ENCODE results near the gene BPIFB4. TPM values are rescaled to one million over a fixed set of nuclear protein-coding genes. Genes with fewer than 3 reads are reported as not detected.
A peak's percentile ranks its signal among the peaks of the same experiment; 100 is the strongest.

Gene BPIFB4
- total RNA-seq, 1 donor from 2014 or later = not detected

DNA sequence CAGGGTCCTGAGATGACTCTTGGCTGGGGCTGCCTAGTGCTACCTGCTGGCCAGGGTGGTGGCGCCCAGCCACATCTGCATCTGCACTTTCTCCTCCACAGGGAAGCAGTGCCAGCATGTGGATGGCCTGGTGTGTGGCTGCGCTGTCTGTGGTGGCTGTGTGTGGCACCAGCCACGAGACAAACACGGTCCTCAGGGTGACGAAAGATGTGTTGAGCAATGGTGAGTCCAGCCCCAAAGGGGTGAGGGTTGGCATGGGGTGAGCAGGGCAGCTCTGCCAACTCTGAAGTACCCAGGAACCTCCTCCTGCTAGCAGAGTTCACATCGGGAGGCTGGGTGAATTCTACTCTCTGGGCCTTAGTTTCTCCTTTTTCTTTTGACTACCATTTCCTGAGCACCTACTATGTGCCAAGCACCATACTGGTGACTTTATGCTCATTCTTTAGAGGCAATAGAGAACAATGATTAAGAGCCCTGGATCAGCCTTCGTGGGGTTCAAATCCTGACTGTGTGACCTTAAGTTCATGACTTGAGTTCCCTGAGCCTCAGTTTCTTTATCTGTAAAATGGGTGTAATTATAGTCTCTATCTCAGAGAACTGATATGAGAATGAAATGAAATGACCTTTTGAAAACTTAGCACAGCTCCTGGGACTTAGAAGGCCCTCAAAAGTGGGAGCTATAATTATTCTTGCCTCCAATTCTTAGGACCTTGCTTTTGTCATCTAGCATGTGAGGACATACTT is 2.1 kb downstream of the BPIFB4 start:
- DNase-seq (no peak), ATAC-seq (peak; percentile 69)
- H3K27me3 ChIP-seq = no peaks in the 10 kb centered on the region
- no peak overlapping the region for H3K4me3 ChIP-seq
- TF ChIP-seq, protein P1, sequence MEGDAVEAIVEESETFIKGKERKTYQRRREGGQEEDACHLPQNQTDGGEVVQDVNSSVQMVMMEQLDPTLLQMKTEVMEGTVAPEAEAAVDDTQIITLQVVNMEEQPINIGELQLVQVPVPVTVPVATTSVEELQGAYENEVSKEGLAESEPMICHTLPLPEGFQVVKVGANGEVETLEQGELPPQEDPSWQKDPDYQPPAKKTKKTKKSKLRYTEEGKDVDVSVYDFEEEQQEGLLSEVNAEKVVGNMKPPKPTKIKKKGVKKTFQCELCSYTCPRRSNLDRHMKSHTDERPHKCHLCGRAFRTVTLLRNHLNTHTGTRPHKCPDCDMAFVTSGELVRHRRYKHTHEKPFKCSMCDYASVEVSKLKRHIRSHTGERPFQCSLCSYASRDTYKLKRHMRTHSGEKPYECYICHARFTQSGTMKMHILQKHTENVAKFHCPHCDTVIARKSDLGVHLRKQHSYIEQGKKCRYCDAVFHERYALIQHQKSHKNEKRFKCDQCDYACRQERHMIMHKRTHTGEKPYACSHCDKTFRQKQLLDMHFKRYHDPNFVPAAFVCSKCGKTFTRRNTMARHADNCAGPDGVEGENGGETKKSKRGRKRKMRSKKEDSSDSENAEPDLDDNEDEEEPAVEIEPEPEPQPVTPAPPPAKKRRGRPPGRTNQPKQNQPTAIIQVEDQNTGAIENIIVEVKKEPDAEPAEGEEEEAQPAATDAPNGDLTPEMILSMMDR (IDR thresholded peaks at IDR 0.05) = no peak
- intact Hi-C loops (cut with DNase I) = no loop called here
- no peaks in the 10 kb centered on the region for H3K9me3 ChIP-seq
- no peaks in the 10 kb centered on the region for H3K36me3 ChIP-seq
- H3K4me1 ChIP-seq = no peaks in the 10 kb centered on the region
- H3K27ac ChIP-seq = no peak overlapping the region

DNA sequence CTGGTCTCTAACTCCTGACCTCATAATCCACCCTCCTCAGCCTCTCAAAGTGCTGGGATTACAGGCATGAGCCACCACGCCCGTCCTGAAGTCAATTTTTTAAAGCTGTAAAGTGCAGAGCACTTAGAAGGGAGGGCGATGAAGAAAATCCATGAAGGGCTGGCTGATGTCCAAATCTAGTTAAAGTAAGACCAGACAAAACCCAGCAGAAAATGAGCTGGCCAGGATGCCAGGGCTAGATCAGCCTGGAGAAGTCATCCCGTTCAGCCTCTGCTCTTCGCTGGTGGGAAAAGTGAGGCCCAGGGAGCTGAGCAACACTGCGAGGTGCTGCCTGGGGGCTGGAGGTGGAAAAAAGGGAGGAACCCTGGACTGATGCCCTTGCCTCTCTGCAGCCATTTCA is 3.1 kb downstream of the BPIFB4 start:
- TF ChIP-seq, protein P1 (IDR thresholded peaks at IDR 0.05) = no peak
- no peaks in the 10 kb centered on the region for H3K4me1 ChIP-seq

DNA sequence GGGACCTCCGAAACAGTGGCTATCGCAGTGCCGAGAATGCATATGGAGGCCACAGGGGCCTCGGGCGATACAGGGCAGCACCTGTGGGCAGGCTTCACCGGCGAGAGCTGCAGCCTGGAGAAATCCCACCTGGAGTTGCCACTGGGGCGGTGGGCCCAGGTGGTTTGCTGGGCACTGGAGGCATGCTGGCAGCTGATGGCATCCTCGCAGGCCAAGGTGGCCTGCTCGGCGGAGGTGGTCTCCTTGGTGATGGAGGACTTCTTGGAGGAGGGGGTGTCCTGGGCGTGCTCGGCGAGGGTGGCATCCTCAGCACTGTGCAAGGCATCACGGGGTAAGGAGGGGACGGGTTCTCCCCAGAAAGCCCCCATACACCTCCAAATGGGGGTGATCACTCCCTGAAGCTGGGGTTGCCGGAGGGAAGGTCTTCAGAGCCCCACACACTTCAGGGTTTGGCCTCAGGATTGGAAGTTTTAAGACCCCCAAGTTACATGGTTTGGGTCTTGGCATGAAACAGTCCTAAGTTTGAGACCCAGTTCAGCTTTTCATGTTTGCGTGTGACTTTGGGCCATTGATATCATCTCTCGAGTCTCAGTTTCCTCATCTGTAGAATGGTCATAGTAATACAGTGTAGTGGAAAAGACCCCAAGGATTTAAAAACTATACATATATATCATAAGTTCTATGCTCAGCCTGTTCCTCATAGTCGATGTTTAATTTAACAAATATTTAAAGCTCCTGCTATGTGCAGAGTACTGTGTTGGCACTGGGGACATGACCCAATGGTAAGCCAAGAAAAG is 4.3 kb downstream of the BPIFB4 start:
- no peak for ATAC-seq
- intact Hi-C loops (cut with DNase I) = no loop called here

More for the DNA sequence above, 3.1 kb downstream of the BPIFB4 start:
- Histone ChIP-seq H3K36me3 (no peaks in the 10 kb centered on the region), H3K27ac (no peak overlapping the region), H3K4me3 (no peak overlapping the region), H3K9me3 (no peaks in the 10 kb centered on the region), H3K27me3 (no peaks in the 10 kb centered on the region)
- ATAC-seq = no peak
- no peak for DNase-seq
- intact Hi-C loops (cut with DNase I) = no loop called here

DNA sequence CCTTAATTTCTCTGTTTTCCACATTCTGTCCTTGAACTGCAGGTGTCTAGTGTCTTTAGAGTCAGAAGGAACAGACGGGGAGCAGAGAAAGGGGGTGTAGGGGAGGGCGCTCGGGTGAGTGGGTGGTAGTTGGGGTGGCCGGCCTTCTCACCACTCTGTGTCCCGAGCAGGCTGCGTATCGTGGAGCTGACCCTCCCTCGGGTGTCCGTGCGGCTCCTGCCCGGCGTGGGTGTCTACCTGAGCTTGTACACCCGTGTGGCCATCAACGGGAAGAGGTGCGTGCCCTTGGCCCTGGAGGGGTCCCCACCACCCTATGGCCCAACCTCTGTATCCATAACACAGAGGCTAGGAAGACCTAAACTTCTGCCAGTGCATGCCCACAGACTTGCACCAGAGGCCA is 5.3 kb downstream of the BPIFB4 start:
- intact Hi-C loops (cut with DNase I) = no loop called here

More for the DNA sequence above, 4.3 kb downstream of the BPIFB4 start:
- no peak for DNase-seq
- H3K9me3 ChIP-seq = no peaks in the 10 kb centered on the region
- H3K27me3 ChIP-seq = no peaks in the 10 kb centered on the region
- H3K4me3 ChIP-seq = no peak overlapping the region
- H3K27ac ChIP-seq = no peak overlapping the region
- H3K36me3 ChIP-seq = no peaks in the 10 kb centered on the region
- TF ChIP-seq, protein P1 (IDR thresholded peaks at IDR 0.05) = no peak
- H3K4me1 ChIP-seq = no peaks in the 10 kb centered on the region

DNA sequence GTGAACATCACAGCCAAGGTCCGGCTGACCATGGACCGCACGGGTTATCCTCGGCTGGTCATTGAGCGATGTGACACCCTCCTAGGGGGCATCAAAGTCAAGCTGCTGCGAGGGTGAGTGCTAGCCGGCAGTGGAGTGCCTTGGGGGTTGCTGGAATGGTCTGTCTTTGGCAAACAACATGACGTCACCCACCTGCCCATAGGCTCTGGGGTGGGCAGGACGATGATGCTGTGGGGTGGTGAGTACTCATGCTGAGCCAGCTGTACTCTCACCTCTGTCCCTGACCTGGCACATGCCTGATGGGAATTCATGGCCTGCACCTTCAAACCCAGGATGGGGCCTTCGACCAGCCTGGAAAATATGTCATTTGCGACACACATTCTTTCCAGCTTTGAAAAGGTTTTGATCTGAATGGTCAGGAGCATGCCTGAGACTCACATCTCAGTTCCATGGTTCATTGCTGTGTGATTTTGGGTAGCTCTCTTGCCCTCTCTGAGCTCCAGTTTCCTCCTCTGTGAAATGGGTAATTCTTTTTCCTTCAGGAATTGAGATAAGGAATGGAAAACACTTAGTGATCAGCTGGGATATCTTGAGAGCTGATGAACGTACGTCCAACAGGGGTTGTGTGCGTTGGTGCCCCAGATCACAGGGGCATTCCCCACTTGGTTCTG is 6.7 kb downstream of the BPIFB4 start:
- H3K36me3 ChIP-seq = no peaks in the 10 kb centered on the region
- DNase-seq (no peak), ATAC-seq (no peak)
- H3K9me3 ChIP-seq = no peaks in the 10 kb centered on the region
- intact Hi-C loops (cut with DNase I) = no loop called here
- no peaks in the 10 kb centered on the region for H3K27me3 ChIP-seq
- H3K4me3 ChIP-seq = no peak overlapping the region
- no peaks in the 10 kb centered on the region for H3K4me1 ChIP-seq
- TF ChIP-seq, protein P1 (IDR thresholded peaks at IDR 0.05) = no peak
- H3K27ac ChIP-seq = no peak overlapping the region

More for the DNA sequence above, 5.3 kb downstream of the BPIFB4 start:
- DNase-seq (no peak), ATAC-seq (no peak)
- Histone ChIP-seq H3K27me3 (no peaks in the 10 kb centered on the region), H3K4me3 (no peak overlapping the region), H3K4me1 (no peaks in the 10 kb centered on the region), H3K9me3 (no peaks in the 10 kb centered on the region), H3K27ac (no peak overlapping the region), H3K36me3 (no peaks in the 10 kb centered on the region)
- TF ChIP-seq, protein P1 (IDR thresholded peaks at IDR 0.05) = no peak

All from upper lobe of right lung (tissue), 1 donor.